HepG2 (cell line): ENCODE measurements around the gene NOXO1. TPM values are rescaled to one million over a fixed set of nuclear protein-coding genes. Genes with fewer than 3 reads are reported as not detected.
A peak's percentile ranks its signal among the peaks of the same experiment; 100 is the strongest.

ENCODE experiments used
- BCL3 ChIP-seq: sonication (generic); formaldehyde crosslinking; IDR thresholded peaks from 2 replicates; pipeline ENCODE4 v1.5.1; 2020; ENCODE audit warnings: mild to moderate bottlenecking, missing genetic modification reagents, moderate library complexity
- CREM ChIP-seq, 2 experiments: sonication (generic) in 1 of 2; formaldehyde crosslinking in 1 of 2; IDR thresholded peaks; 2 replicates each; pipeline versions ENCODE4 v1.4.0 to v1.6.1; 2016 to 2020; ENCODE audit warnings: antibody characterized with exemption in 1 of 2, mild to moderate bottlenecking in 1 of 2, missing genetic modification reagents in 1 of 2
- ETV5 ChIP-seq: IDR thresholded peaks from 2 replicates; pipeline ENCODE4 v1.6.1; 2018; ENCODE audit warnings: missing biosample characterization, missing genetic modification reagents, inconsistent platforms, borderline replicate concordance
- FOSL2 ChIP-seq: sonication (generic); formaldehyde crosslinking; IDR thresholded peaks from 2 replicates; pipeline ENCODE4 v1.4.0; 2020; ENCODE audit warnings: missing genetic modification reagents
- GABPB1 ChIP-seq: IDR thresholded peaks from 2 replicates; pipeline ENCODE4 v1.6.1; 2016; ENCODE audit warnings: mild to moderate bottlenecking, missing genetic modification reagents, moderate library complexity, missing compliant biosample characterization
- MXD1 ChIP-seq: sonication (generic); formaldehyde crosslinking; IDR thresholded peaks from 2 replicates; pipeline ENCODE4 v1.4.0; 2020; ENCODE audit warnings: mild to moderate bottlenecking, missing genetic modification reagents
- MYNN ChIP-seq: sonication (generic); formaldehyde crosslinking; IDR thresholded peaks from 2 replicates; pipeline ENCODE4 v1.4.0; 2020; ENCODE audit warnings: mild to moderate bottlenecking, low read depth, missing genetic modification reagents
- NRL ChIP-seq: sonication (generic); formaldehyde crosslinking; IDR thresholded peaks from 2 replicates; pipeline ENCODE4 v1.5.0; 2020; ENCODE audit warnings: missing genetic modification reagents, mild to moderate bottlenecking, moderate library complexity, borderline replicate concordance
- PHF8 ChIP-seq: sonication (generic); formaldehyde crosslinking; IDR thresholded peaks from 2 replicates; pipeline ENCODE4 v1.5.0; 2020; ENCODE audit warnings: missing genetic modification reagents
- RXRA ChIP-seq: sonication (generic); formaldehyde crosslinking; IDR thresholded peaks from 2 replicates; pipeline ENCODE4 v1.5.1; 2020; ENCODE audit warnings: missing genetic modification reagents
- TEAD3 ChIP-seq: optimal IDR thresholded peaks from 2 replicates; pipeline ENCODE3; 2016; ENCODE audit warnings: borderline replicate concordance
- TFAP4 ChIP-seq: sonication (generic); IDR thresholded peaks from 2 replicates; pipeline ENCODE4 v1.6.1; 2016; ENCODE audit warnings: low read depth, borderline replicate concordance
- THAP8 ChIP-seq: sonication (generic); formaldehyde crosslinking; IDR thresholded peaks from 2 replicates; pipeline ENCODE4 v1.5.1; 2020; ENCODE audit warnings: missing genetic modification reagents, mild to moderate bottlenecking, borderline replicate concordance
- USF2 ChIP-seq, 2 experiments: sonication (generic) in 1 of 2; formaldehyde crosslinking in 1 of 2; IDR thresholded peaks; 2 replicates each; pipeline versions ENCODE4 v1.5.1 to v1.6.1; 2011 to 2020; ENCODE audit warnings: borderline replicate concordance in 1 of 2, low read depth in 1 of 2, low read length in 1 of 2, mild to moderate bottlenecking in 1 of 2, missing genetic modification reagents in 1 of 2, moderate library complexity in 1 of 2
- YEATS4 ChIP-seq: sonication (generic); formaldehyde crosslinking; IDR thresholded peaks from 2 replicates; pipeline ENCODE4 v1.4.0; 2020; ENCODE audit warnings: missing genetic modification reagents, borderline replicate concordance
- ZIK1 ChIP-seq: sonication (generic); formaldehyde crosslinking; IDR thresholded peaks from 2 replicates; pipeline ENCODE4 v1.5.0; 2020; ENCODE audit warnings: mild to moderate bottlenecking, low read depth, missing genetic modification reagents, borderline replicate concordance
- ZNF556 ChIP-seq: sonication (generic); formaldehyde crosslinking; IDR thresholded peaks from 2 replicates; pipeline ENCODE4 v1.4.0; 2020; ENCODE audit warnings: mild to moderate bottlenecking, missing genetic modification reagents, borderline replicate concordance
- ZNF572 ChIP-seq: sonication (generic); formaldehyde crosslinking; IDR thresholded peaks from 2 replicates; pipeline ENCODE4 v1.5.1; 2020; ENCODE audit warnings: mild to moderate bottlenecking, missing genetic modification reagents
- ZNF792 ChIP-seq: IDR thresholded peaks from 2 replicates; pipeline ENCODE4 v1.6.1; 2016
- ZNF816 ChIP-seq: sonication (generic); formaldehyde crosslinking; IDR thresholded peaks from 2 replicates; pipeline ENCODE4 v1.8.0; 2022; ENCODE audit warnings: missing genetic modification reagents, mild to moderate bottlenecking, borderline replicate concordance
- polyA plus RNA-seq, 8 experiments: library from polyadenylated mRNA; depleted of rRNA in 3 of 8; stranded (reverse) in 7 of 8; unstranded in 1 of 8; fragments of >200 nt; fragmentation: Illumina TruSeq in 4 of 8; extraction: Trizol in 4 of 8; gene quantifications; 2 replicates each; pipeline versions ENCODE4 v1.2.1 to v1.2.3, GENCODE V29; 2011 to 2016; ENCODE audit warnings: low read depth in 4 of 8, missing spikeins in 1 of 8, mixed read lengths in 1 of 8; ENCODE audit not compliant: insufficient read depth in 1 of 8
- total RNA-seq, 5 experiments: library from RNA; depleted of rRNA; stranded (reverse); fragments of >200 nt; fragmentation: Illumina TruSeq; extraction: Trizol; gene quantifications; 2 replicates each; pipeline ENCODE4 v1.2.3, GENCODE V29; 2016; ENCODE audit warnings: low read depth in 1 of 5

The NOXO1 gene
- total and polyA plus RNA-seq, 2 of the 13 experiments (the other 11 are each of a cell fraction or from before 2014, with no cell fraction given): 0.69 to 1.4 TPM

GRCh38 chr16:1990351-1991134, 9.3 kb upstream of the NOXO1 start (continued):
- TF ChIP-seq ZIK1 (CRISPR knock-in tag) (0 out of 2 replicates have a peak, but pooled peaks have one; percentile 32), ZNF816 (no peak), PHF8 (CRISPR knock-in tag) (peak; percentile 36; the same call in 1 of the 2 replicates), ZNF556 (CRISPR knock-in tag) (no peak), RXRA (peak; percentile 41; the same call in 1 of the 2 replicates), MXD1 (CRISPR knock-in tag) (peak; percentile 44; the same call in 1 of the 2 replicates), NRL (CRISPR knock-in tag) (peak; percentile 44; the same call in 1 of the 2 replicates), MYNN (CRISPR knock-in tag) (0 out of 2 replicates have a peak, but pooled peaks have one; percentile 57), CREM (IDR thresholded peaks at IDR 0.05) (no peak), CREM (CRISPR knock-in tag; IDR thresholded peaks at IDR 0.05) (no peak), ZNF572 (CRISPR knock-in tag) (0 out of 2 replicates have a peak, but pooled peaks have one; percentile 63), BCL3 (CRISPR knock-in tag) (no peak), FOSL2 (CRISPR knock-in tag) (peak; percentile 34; the same call in 1 of the 2 replicates), TFAP4 (no peak), ETV5 (CRISPR knock-in tag) (peak; percentile 30; the same call in 1 of the 2 replicates), USF2 (IDR thresholded peaks at IDR 0.05; ENCODE audit: low read depth, low read length) (no peak), USF2 (CRISPR knock-in tag; IDR thresholded peaks at IDR 0.05; ENCODE audit: borderline replicate concordance) (0 out of 2 replicates have a peak, but pooled peaks have one; percentile 1), TEAD3 (CRISPR knock-in tag) (peak; percentile 16), GABPB1 (peak; percentile 59; the same call in 1 of the 2 replicates), ZNF792 (peak; percentile 49; the same call in 1 of the 2 replicates), YEATS4 (0 out of 2 replicates have a peak, but pooled peaks have one; percentile 2), THAP8 (CRISPR knock-in tag) (no peak)
